Fibroblast of peridontal ligament (primary cell): ENCODE data around the gene DDAH1.

Source experiments
- DNase-seq: peaks from one replicate; pipeline ENCODE4 v3.0.0-alpha.2; 2010; ENCODE audit errors: extremely low read depth

DDAH1 gene

DNA sequence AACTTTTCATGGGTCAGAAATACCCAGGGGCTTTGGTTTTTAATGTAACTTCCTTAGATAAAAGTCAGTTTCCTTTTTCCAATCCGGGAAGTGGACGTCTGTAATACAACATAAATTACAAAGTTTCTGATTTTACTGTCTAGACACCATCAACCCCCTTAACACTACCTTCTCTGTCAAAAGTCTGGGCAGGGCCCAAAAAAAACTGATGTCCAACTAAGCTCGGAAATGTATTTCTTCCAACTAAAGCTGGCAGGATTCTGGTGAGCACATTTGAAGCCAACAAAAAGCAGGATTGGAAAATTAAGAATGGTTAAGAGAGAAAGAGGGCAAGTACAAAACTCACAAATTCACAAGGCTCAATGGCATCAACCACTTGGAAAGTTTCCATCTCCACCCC lies 24.3 kb downstream of the DDAH1 start:
- peak; percentile 23 for DNase-seq

DNA sequence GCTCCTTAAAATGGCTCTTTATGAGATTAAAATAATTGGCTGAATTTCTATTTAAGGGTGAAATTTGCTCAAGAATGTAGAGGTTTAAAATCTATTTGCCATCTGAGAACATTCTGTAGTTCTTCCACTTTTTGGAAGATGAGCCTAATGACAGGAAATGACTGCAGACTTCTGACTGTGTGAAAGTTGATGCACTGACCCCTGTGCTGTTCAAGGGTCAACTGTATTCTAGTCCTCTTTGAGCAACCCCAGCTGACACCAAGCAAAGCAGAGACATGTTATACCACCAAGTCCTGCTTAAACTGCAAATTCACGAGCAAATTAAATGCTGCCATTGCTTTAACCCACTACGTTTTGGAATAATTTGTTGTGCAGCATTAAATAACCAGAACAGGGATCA lies 26.6 kb downstream of the DDAH1 start:
- peak; percentile 27 for DNase-seq

DNA sequence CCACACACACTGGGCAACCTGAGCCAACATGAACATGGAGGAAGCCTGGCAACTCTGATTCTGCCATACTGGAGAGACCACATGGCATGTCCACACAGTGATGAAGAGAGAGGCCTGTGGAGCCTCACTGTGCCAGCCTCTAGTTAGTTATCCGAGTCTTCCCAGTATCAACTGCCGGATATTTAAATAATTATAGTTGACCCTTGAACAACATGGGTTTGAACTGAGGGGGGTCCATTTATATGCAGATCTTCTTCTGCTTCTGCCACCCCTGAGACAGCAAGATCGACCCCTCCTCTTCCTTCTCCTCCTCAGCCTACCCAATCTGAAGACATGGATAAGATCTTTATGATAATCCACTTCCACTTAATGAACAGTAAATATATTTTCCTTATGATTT lies 27.8 kb downstream of the DDAH1 start:
- no peak for DNase-seq

DNA sequence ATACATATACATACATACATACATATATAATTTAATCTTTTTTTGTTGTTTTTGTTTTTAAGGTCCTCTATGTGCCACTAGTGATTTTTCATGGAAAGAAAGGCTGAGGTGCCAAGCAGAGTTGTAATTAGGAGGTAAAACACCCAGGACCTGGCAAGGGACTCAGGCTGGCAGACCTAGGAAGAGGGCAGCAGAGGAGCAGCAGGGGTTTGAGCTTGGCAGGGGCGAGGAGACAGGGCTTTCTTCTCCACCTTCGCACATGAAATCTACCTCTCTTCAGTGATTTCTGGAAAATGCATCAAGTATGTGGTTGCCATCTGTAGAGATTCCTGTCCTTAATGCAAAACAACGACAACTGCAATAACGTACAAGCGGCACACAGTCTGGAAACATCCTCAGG lies 31.9 kb downstream of the DDAH1 start:
- no peak for DNase-seq

DNA sequence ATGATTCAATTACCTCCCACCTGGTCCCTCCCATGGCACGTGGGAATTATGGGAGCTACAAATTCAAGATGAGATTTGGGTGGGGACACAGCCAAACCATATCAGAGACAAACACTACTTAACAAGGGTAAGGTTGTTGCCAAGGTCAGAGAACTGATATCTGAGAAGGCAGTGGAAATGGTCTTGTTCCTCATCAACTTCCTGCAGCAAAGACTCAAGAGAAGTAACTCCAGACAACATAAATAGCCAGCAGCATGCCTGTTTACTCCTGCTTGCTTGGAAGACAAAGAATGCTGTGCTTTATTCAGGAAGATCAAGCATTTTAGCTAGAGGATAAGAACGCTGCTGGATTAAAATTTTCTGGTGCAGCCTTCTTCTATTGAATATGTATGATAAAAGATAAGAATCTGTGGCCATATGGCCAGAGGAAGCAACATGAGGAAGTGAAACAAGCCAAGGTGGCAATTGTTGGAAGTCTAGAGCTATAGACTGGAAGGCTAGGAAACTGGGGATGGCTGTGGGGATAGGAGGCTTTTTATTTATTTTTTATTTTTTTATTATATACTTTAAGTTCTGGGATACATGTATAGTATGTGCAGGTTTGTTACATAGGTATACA lies 36.4 kb downstream of the DDAH1 start:
- DNase-seq, result no peak

DNA sequence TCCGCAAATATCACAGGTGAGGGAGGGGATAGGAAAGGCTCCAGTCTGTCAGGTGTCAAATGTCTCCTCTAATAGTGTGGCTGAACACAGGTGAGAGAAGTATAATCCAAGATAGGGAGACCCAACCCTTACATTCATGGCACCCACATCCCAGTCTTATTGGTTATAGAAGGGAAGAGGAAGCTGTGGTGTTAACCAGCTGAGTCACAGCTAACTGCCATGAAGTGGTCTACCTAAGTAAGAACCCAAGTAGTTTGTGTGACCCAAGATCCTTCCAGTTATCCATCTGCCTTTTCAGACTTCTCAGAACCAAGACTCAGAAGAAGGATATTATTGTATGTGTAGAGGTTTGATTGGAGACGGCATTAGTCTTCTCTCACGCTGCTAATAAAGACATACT lies 37.1 kb downstream of the DDAH1 start:
- no peak for DNase-seq

DNA sequence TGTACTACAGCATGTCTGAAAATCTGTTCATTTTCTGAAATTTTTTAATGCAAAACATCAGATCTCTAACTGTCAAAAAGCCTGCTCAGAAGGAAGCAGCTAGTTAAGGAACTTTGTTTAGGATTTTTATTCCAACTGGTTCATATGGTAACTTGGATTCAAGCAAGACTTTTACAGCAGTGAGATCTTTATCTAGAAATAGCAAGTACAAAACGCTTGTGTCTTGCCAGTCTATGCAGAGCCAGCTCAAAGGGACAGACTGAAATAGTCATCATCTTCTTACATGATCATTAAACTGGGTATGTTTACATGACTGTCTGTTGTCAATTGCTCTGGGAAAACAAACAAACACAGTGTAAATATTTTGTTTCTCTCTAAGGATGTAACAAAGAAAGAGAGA lies 37.6 kb downstream of the DDAH1 start:
- peak; percentile 38 for DNase-seq

DNA sequence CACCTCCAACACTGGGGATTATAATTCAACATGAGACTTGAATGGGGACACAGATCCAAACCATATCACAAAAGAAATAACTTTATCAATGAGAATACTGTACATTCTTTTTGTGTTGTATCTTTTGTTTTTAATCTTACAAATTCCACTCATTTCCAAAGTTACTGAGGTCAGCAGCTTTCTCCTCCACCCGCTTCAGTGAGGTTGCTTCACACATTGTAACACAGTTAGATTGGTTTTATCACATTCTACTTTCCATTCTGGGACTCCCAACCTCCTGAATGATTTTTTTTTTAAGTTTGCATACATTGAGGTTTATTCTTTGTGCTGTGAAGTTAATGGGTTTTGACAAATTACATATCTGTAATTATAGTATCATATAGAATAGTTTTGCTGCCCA lies 43.8 kb downstream of the DDAH1 start:
- DNase-seq, result peak; percentile 55

DNA sequence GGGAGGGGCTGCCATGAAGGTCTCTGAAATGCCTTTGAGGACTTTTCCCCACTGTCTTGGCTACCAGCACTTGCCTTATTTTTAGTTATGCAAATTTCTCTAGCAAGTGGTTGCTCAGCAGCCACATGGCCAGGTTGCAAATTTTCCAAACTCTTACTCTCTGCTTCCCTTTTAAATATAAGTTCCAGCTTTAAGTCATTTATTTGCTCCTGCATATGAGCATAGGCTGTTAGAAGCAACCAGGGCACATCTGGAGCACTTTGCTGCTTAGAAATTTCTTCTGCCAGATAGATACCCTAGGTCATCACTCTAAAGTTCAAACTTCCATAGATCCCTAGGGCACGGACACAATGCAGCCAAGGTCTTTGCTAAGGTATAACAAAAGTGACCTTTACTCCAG lies 44.8 kb downstream of the DDAH1 start:
- no peak for DNase-seq

DNA sequence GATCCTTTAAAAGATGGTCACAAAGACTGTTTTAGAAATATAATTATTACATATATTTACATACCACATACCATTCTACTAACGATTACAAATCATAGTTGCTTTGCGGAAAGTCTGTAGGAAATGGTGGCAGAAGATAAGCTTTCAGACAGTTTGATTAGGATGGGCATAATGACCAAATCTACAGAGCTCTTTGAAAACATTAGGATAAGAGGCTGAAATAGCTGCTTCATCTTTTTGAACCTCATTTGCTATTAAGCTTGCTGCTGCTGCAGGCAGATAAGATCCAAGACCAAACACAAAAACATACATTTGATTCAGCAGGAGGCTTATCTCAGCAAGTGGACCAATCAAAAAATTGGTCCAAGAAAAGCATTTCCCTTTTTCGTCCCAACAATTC lies 47.1 kb downstream of the DDAH1 start:
- no peak for DNase-seq

DNA sequence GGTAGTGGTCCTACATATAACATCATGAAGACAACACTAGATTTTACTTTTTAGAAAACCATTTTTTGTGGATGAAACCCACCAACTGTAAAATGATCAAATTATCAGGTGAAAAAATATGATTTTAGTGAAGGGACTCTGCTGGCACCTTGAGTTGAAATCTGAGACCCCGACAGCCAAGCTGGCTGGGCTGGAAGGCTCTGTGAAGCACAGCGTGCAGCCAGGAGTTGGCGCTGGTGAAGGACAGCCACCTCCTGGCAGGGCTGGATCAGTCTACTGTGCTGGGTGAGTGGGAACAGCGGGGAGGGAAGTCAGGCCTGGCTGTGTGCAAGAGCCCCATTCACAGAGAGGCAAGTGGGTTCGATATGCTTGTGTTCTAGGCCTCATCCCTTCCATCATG lies 47.9 kb downstream of the DDAH1 start:
- no peak for DNase-seq

DNA sequence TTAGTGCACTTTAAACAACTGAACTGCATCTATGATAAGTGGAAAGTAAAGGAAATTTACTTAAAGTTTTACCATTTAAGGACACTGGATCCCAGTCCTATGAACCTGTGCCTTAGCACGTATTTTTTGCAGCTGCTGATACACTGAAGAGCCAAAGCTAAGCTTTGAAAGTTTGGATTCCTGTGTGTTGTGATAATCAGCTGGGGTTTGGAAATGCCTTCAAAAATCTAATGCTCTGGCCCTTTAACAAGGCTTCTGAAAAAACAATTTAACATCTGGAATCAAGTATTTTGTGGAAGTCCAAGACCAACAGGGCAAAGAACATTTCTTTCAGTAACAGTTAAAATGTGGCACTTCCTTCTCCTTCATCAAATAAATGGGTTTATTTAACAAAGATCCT lies 51.8 kb downstream of the DDAH1 start:
- DNase-seq, result peak; percentile 87

DNA sequence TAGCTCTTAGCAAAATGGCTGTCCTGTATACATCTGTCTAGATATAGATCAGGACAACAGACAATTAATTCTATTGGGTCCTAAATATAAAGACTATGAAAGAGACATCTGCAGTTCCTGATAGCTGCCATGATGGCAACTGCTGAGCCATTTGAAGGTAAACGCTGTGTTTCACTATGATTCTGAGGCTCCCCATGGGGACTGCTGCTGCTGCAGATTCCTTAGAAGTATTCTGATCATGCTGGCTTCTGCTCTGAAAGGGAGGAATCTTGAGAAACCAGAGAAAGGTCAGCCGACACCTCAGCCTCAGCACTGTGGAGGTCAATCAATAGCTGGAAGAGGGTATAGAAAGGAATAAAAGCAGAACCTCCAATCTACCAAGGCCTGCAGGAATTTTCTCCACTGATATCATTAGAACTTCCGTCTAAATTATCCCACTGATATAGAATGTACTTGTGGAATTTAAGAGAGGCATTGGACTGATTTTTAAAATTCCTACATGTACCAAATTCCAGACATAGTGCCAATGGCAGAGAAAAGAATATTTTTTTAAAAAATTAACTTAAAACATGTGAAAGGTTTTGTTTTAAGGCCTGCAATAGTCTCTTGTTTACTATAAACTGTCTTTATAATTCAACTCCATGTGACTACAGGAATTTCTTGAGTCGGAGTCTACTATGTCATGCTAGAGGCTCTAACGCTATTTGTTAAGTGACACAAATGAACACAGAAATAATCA lies 53.2 kb downstream of the DDAH1 start:
- peak; percentile 55 for DNase-seq

DNA sequence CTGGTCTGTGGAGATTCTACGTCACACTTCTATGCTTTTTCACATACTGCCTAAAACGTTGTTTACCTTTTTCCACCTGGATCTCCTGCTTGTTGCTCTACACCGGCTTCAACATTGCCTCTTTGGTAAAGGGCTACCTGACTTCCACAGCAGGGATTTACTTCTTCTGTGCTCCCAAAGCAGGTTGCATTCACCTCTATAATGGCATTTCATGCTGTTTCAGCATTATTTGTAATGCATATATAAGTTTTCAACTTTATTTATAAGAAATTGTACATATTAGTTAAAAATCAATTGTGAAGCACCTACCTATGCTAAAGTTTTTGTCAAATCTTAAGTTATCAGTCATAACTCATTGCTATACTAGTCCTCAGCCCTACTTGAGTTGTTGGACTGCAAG lies 55.4 kb downstream of the DDAH1 start:
- DNase-seq, result no peak

DNA sequence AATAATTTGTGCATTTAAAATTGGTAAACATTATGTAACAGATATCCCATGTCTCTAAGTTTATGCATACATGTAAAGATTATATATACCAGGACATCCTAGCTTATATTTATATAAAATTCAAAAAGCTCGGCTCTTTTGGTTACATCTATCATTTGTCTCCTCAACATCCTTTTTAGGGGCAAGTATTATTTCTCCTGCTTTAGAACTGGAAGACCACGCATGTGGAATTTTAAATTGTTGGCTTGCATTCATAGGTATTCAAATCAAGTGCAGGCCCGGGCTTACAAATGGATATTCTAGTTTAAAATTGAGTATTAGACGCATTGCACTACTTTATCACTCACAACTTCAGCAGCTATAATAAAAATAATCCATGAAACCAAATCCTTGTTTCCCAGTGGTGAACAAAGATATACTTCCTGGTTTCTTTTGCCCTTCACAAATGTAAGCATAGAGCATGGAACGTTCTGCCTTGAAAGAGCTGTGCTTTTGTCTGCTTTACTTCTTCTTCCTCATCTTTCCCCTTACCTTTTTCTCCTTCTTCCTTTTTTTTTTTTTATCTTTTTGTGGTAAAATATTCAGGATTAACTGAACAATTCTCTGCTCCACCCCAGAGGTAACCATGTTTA lies 57.1 kb downstream of the DDAH1 start:
- no peak for DNase-seq

DNA sequence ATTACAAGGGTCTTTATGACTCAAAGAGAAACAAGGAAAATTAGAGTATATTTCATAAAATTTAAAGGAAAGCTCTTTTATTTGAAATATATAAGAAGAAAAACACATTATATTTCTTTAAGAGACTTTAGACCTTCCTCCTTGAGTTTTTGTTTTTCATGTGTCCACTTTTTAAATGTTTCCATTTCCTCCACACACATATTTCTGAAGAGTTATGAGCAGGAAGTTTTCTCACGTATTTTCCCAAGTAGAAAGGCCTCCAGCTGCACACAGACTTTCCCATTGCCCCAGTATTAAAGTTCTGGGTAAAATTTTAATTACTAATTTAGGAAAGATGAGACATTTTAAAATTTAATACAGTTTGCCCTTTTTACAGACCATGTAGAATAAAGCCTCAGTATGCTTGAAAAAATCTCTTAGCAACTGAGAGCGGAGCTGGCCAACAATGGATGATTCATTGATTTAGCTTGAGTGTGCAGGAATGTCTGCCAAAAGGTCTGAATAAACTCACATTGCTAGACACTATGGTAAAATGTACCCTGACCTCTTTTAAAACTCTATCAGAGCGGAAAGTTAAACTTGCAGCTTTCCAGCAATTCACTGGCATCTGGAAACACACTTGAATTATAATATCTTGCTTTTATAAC lies 57.9 kb downstream of the DDAH1 start:
- peak; percentile 98 for DNase-seq

DNA sequence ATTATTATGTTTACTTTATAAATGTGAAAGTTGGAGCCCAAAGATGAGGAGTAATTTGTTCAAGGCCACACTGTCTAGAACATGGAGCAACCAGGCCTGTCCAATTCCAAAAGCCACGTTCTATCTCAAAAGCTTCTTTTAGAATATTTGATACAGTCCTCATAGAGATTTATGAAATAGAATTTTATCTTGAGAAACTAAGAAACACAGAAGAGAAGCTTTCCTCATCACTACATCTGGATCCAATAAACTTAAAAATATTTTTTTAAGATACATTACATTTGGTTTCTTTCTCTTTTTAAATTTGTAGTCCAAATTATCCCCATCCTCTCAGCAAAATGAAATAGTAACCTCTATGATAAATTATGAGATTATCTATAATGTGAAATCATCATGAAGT lies 58.9 kb downstream of the DDAH1 start:
- peak; percentile 71 for DNase-seq

DNA sequence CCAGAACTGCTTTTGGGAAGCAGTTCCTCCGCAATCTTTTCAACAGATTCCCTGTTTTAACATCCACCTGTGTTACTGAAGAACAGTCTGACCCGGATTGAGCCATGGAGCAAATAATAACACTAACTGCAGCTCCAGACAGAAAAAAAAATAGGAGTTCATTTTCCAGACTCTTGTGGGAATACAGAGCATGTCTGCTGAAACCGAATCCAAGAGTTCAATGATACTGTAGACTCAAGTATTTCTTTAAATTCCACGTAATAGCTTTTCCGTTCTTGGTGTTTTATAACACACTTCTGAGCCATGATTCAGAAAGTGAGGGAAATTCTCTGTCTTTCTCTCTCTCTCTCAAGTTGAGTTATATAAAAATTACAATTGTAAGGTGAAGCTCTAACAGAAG lies 60.6 kb downstream of the DDAH1 start:
- peak; percentile 72 for DNase-seq

DNA sequence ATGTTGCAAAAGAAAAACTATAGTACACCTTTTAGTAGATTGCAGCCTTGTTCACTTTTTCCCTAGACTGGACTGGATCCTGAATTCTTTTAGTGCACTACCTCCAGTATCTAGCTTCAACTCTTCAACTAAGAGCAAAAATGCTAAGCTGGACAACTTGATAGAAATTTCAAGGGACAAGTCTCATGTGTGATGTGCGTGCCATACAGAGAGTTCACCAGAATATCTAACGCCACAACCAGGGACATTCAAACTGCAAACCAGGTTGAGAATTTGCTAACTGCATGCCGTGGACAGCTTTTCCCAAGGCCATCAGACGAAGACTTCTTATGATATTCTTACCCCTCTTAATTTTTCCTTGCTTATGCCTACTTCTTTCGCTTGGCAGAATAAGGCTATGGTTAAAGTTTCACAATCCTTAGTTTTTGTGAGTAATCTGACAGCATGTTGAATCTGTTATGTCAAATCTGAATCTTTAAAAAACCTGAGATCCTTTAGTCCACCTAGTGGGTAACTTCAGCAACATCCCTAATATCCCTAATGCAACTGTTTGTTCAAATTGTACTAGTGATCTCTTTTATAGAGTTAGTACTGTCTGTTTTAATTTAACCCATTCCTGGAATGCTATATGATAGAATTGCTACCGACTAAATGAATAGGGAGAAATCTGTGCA lies 66.4 kb downstream of the DDAH1 start:
- peak; percentile 89 for DNase-seq

DNA sequence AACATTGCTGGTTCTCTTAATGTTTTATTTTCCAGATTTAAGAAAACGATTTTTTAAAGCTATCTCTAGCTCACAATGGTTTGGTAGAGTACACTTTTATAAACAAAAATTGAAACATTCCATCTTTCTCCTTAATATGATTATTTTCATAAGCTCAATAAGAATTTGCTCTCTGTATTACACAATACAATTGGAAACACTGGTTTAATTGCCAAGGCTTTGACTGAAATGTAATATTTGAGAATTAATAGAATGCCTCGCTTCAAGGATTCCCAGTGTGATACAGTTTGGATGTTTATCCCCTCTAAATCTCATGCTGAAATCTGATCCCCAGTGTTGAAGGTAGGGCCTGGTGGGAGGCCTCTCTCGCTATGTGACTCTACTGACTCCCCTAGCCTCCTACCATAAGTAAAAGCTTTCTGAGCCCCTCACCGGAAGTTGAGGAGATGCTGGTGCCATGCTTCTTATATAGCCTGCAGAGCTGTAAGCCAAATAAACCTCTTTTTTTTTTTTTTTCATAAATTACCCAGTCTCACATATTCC lies 67.4 kb downstream of the DDAH1 start:
- DNase-seq, result peak; percentile 38

DNA sequence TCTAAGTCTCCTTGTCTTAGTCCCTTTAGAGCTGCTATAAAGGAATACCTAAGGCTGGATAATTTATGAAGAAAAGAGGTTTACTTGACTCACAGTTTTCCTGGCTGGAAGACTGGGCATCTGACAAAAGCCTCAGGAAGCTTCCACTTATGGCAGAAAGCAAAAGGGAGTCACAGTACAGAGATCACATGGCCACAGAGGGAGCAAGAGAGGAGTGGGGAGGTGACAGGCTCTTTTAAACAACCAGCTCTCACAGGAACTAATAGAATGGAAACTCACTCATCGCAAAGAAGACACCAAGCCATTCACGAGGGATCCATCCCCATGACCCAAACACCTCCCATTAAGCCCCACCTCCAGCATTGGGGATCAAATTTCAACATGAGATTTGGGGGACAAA lies 68.8 kb downstream of the DDAH1 start:
- DNase-seq, result no peak

DNA sequence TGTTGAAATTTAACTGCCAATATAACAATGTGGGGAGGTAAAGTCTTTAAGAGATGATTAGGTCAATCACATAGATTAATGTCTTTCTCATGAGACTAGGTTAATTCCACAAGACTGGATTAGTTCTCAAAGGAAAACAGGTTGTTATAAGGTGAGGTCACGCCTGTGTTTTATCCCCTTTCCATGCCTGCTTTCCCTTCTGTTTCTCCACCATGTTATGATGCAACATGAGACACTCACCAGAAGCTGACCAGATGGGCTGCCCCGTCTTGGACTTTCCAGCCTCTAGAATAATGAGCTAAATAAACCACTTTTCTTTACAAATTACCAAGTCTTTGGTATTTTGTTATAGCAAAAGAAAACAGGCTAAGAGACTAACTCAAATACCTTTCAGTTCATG lies 70.8 kb downstream of the DDAH1 start:
- DNase-seq, result no peak
